K562 (cell line): ENCODE measurements around the gene MARK2. TPM values are rescaled to one million over a fixed set of nuclear protein-coding genes. Genes with fewer than 3 reads are reported as not detected.
A peak's percentile ranks its signal among the peaks of the same experiment; 100 is the strongest.

ENCODE experiments used
- ATAC-seq: fragments of 200-7000 bp; cut with Tn5 transposase; 3 replicates; pipeline ENCODE4 v1.9.1; 2020; ENCODE audit warnings: moderate library complexity
- BruUV-seq: library from RNA; stranded (reverse); fragments of 400-500 nt; replicated peaks from 2 replicates; lab custom pipeline; 2021; lab: Mats Ljungman, UMichigan
- CTCF ChIA-PET: fragments of 300-600 bp; formaldehyde crosslinking; extraction: SDS; loops from one replicate; lab custom pipeline; 2021; ENCODE audit warnings: low intra/inter-chr PET ratio; lab: Yijun Ruan, JAX
- POLR2A ChIA-PET: fragments of 300-600, 350-650 bp; sonication (Branson Sonifier 250); formaldehyde crosslinking; extraction: SDS; loops from one replicate; lab custom pipeline; 2021; ENCODE audit warnings: antibody characterized with exemption, inconsistent platforms; lab: Yijun Ruan, JAX
- DNase-seq, 4 experiments: peaks; one replicate each; pipeline versions ENCODE4 v3.0.0 to v3.0.0-alpha.2; 2011 to 2018; ENCODE audit warnings: low spot score in 3 of 4, mixed read lengths in 3 of 4; ENCODE audit errors: extremely low read depth in 1 of 4
- FAIRE-seq: peaks from 2 replicates; lab custom pipeline; 2011; peaks lifted over from hg19 to GRCh38; lab: Jason Lieb, UNC
- H2AFZ ChIP-seq: 2 replicates; pipeline ENCODE4 v1.6.0; 2011; ENCODE audit warnings: low read depth, low read length, control low read depth, inconsistent platforms
- H3K27ac ChIP-seq: fragments of 200-600 bp; 3 replicates; pipeline ENCODE4 v1.8.0; 2011; ENCODE audit warnings: low read depth, mild to moderate bottlenecking, control low read depth, inconsistent platforms, low read length, moderate library complexity, mixed read lengths; ENCODE audit errors: extremely low read depth
- H3K27me3 ChIP-seq, 2 experiments: fragments of 300-600 bp in 1 of 2; 2 replicates in 1 of 2; 3 replicates in 1 of 2; pipeline versions ENCODE4 v1.6.0 to v1.8.0; 2011; ENCODE audit warnings: inconsistent platforms in 2 of 2, low read length in 2 of 2, mild to moderate bottlenecking in 1 of 2, mixed read lengths in 1 of 2, moderate library complexity in 1 of 2; ENCODE audit not compliant: control insufficient read depth in 2 of 2, insufficient read depth in 2 of 2
- H3K36me3 ChIP-seq: fragments of 300-600 bp; 3 replicates; pipeline ENCODE4 v1.8.0; 2011; ENCODE audit warnings: mild to moderate bottlenecking, low read length, inconsistent platforms; ENCODE audit not compliant: control insufficient read depth, insufficient read depth
- H3K4me1 ChIP-seq, 2 experiments: fragments of 200-600 bp in 1 of 2; replicated peaks in 1 of 2; 2 replicates in 1 of 2; 3 replicates in 1 of 2; pipeline versions ENCODE4 v1.5.1 to v1.8.0; 2011; ENCODE audit warnings: inconsistent platforms in 2 of 2, low read length in 2 of 2, mild to moderate bottlenecking in 1 of 2, mixed read lengths in 1 of 2, moderate library complexity in 1 of 2; ENCODE audit not compliant: control insufficient read depth in 2 of 2, insufficient read depth in 2 of 2
- H3K4me2 ChIP-seq: 2 replicates; pipeline ENCODE4 v1.6.1; 2011; ENCODE audit warnings: low read length, control low read depth, inconsistent platforms, mixed read lengths; ENCODE audit not compliant: insufficient read depth
- H3K4me3 ChIP-seq: fragments of 200-600 bp; sonication (generic), shearing (Covaris generic); 2 replicates; pipeline ENCODE4 v1.5.1; 2016; ENCODE audit warnings: control low read depth, inconsistent platforms
- H3K79me2 ChIP-seq: fragments of 200-600 bp; 3 replicates; pipeline ENCODE4 v1.8.0; 2011; ENCODE audit warnings: low read length, inconsistent platforms; ENCODE audit not compliant: control insufficient read depth, insufficient read depth
- H3K9ac ChIP-seq, 2 experiments: 2 replicates each; pipeline versions ENCODE4 v1.6.0 to v1.6.1; 2011; ENCODE audit warnings: low read depth in 2 of 2, low read length in 2 of 2, control low read depth in 1 of 2, inconsistent platforms in 1 of 2, mild to moderate bottlenecking in 1 of 2, mixed read lengths in 1 of 2; ENCODE audit not compliant: insufficient read depth in 1 of 2
- H3K9me1 ChIP-seq: one replicate; pipeline ENCODE4 v1.6.0; 2011; ENCODE audit warnings: inconsistent platforms, mild to moderate bottlenecking, low read length, moderate library complexity; ENCODE audit not compliant: control insufficient read depth, insufficient read depth
- H3K9me3 ChIP-seq: replicated peaks from 2 replicates; pipeline ENCODE4 v1.5.1; 2011; ENCODE audit warnings: low read depth, low read length, inconsistent platforms; ENCODE audit not compliant: control insufficient read depth, insufficient read depth
- H4K20me1 ChIP-seq: replicated peaks from 2 replicates; pipeline ENCODE4 v1.6.1; 2011; ENCODE audit warnings: low read length, inconsistent platforms, mixed read lengths; ENCODE audit not compliant: control insufficient read depth, insufficient read depth
- CBX1 ChIP-seq: sonication (generic); IDR thresholded peaks from 2 replicates; pipeline ENCODE4 v1.6.1; 2016; ENCODE audit warnings: antibody characterized with exemption, low read depth, mild to moderate bottlenecking
- CHD2 ChIP-seq: IDR thresholded peaks from 2 replicates; pipeline ENCODE4 v1.6.1; 2011; ENCODE audit warnings: low read depth, low read length
- DMBX1 ChIP-seq: fragments of 250-450 bp; sonication (Bioruptor Pico); IDR thresholded peaks from 2 replicates; pipeline ENCODE4 v1.8.0; 2022; ENCODE audit warnings: inconsistent platforms, mild to moderate bottlenecking, moderate library complexity, borderline replicate concordance
- ELF2 ChIP-seq: fragments of 250-450 bp; sonication (Bioruptor Pico); IDR thresholded peaks from 2 replicates; pipeline ENCODE4 v1.5.0; 2021; ENCODE audit warnings: mild to moderate bottlenecking
- ELF4 ChIP-seq: fragments of 450-650 bp; formaldehyde crosslinking; IDR thresholded peaks from 2 replicates; pipeline ENCODE4 v1.4.0; 2022; ENCODE audit warnings: missing genetic modification characterization
- HCFC1 ChIP-seq: IDR thresholded peaks from 2 replicates; pipeline ENCODE4 v1.6.1; 2012; ENCODE audit warnings: low read depth, low read length, improper control_type of control experiment
- NFE2L1 ChIP-seq: fragments of 450-650 bp; IDR thresholded peaks from 2 replicates; pipeline ENCODE4 v1.6.1; 2016; ENCODE audit warnings: missing genetic modification characterization, low read depth, mild to moderate bottlenecking, missing compliant biosample characterization, moderate library complexity, borderline replicate concordance
- RCOR1 ChIP-seq, 2 experiments: IDR thresholded peaks; 2 replicates each; pipeline ENCODE4 v1.6.1; 2012; ENCODE audit warnings: low read depth in 2 of 2, low read length in 2 of 2, borderline replicate concordance in 1 of 2, improper control_type of control experiment in 1 of 2
- SIN3B ChIP-seq: fragments of 450-650 bp; IDR thresholded peaks from 2 replicates; pipeline ENCODE4 v1.6.1; 2017; ENCODE audit warnings: low read depth, mild to moderate bottlenecking, moderate library complexity
- SMAD1 ChIP-seq: fragments of 150-350 bp; IDR thresholded peaks from 2 replicates; pipeline ENCODE4 v1.6.1; 2014; ENCODE audit warnings: low read length, low read depth; ENCODE audit not compliant: partially characterized antibody
- SP2 ChIP-seq: IDR thresholded peaks from 2 replicates; pipeline ENCODE4 v1.6.1; 2011; ENCODE audit warnings: mild to moderate bottlenecking, low read depth, low read length, moderate library complexity; ENCODE audit not compliant: poor library complexity, severe bottlenecking; ENCODE audit errors: extremely low read depth
- SRF ChIP-seq, 2 experiments: fragments of 250-450, 450-650 bp in 1 of 2; sonication (Bioruptor Pico) in 1 of 2; sonication (generic) in 1 of 2; formaldehyde crosslinking; IDR thresholded peaks; 2 replicates each; pipeline versions ENCODE4 v1.5.0 to v1.5.1; 2020 to 2022; ENCODE audit warnings: mild to moderate bottlenecking in 1 of 2, missing genetic modification reagents in 1 of 2
- WHSC1 ChIP-seq: IDR thresholded peaks from one replicate; pipeline ENCODE4 v1.6.1; 2012; ENCODE audit warnings: low read length, control low read depth, inconsistent platforms
- ZNF318 ChIP-seq, 2 experiments: fragments of 450-650 bp; IDR thresholded peaks; 2 replicates each; pipeline ENCODE4 v1.6.1; 2016; ENCODE audit warnings: mild to moderate bottlenecking in 2 of 2, borderline replicate concordance in 1 of 2, low read depth in 1 of 2, moderate library complexity in 1 of 2
- WGBS: fragments of 100-300 bp; shearing (Covaris generic); methylation state at CpG from one replicate; pipeline ENCODE4 v1.1.6; 2016; ENCODE audit warnings: low coverage, mixed read lengths; ENCODE audit not compliant: insufficient coverage; ENCODE audit errors: missing lambda C conversion rate; 5-methylcytosine and 5-hydroxymethylcytosine counted together
- in situ Hi-C: fragments of 300-500 bp; cut with MboI; formaldehyde crosslinking; loops from 4 replicates; pipeline ENCODE4 v1.15.0; 2018; ENCODE audit warnings: inconsistent platforms, mixed read lengths
- intact Hi-C: fragments of 100-400 bp; cut with micrococcal nuclease; formaldehyde crosslinking; loops from 2 replicates; pipeline ENCODE4 v1.14.2; 2022
- polyA plus RNA-seq, 8 experiments: library from polyadenylated mRNA; depleted of rRNA in 4 of 8; stranded (reverse) in 5 of 8; unstranded in 3 of 8; fragments of >200 nt; fragmentation: Nextera tagmentation in 2 of 8; fragmentation: Illumina TruSeq in 1 of 8; extraction: Ambion mirVana in 2 of 8; extraction: Trizol in 1 of 8; gene quantifications; 2 replicates each; pipeline versions ENCODE4 v1.2.1 to v1.2.3, GENCODE V29; 2011 to 2014; ENCODE audit warnings: inconsistent platforms in 1 of 8, missing spikeins in 1 of 8
- total RNA-seq, 7 experiments: library from RNA; depleted of rRNA in 6 of 7; stranded (reverse); fragments of >200 nt in 6 of 7; fragmentation: Illumina TruSeq in 2 of 7; extraction: Trizol in 2 of 7; gene quantifications; 2 replicates each; pipeline versions ENCODE4 v1.2.1 to v1.2.3, GENCODE V29; 2011 to 2021; ENCODE audit warnings: low replicate concordance in 1 of 7

Gene MARK2
- total and polyA plus RNA-seq, 9 of the 15 experiments (the other 6 are each of a cell fraction or from before 2014, with no cell fraction given) = 0.32 to 43.5 (median 15.1) TPM

- Histone ChIP-seq H3K9me1 (no peaks in the 10 kb centered on the region), H2AFZ (no peak overlapping the region), H3K9me3 (0 out of 2 replicates have a peak, but pooled peaks cover 4% of the 10 kb centered on the region), H3K9ac (no peak overlapping the region), H4K20me1 (no peaks in the 10 kb centered on the region), H3K27ac (no peak overlapping the region), H3K79me2 (no peaks in the 10 kb centered on the region), H3K27me3 (peaks cover 4% of the 10 kb centered on the region in 2 experiments; a peak in 2 of 5 replicates), H3K4me3 (no peak overlapping the region), H3K36me3 (no peaks in the 10 kb centered on the region), H3K4me2 (no peak overlapping the region), H3K4me1 (no peaks in the 10 kb centered on the region; a peak in 1 of 5 replicates)
- in situ Hi-C loops (no loop called here), intact Hi-C loops (no loop called here)
- FAIRE-seq (no peak), DNase-seq (no peak), ATAC-seq (no peak)
- BruUV-seq = no TSS peak
- ChIA-PET POLR2A (no interaction called here), CTCF (interaction anchor here (0.7 kb wide), 1 partner anchor 888 kb away, joined by 3 read pairs; no protein-coding TSS in a partner anchor)
- 26% methylated on average over 6 of the region's 6 CpGs for WGBS
- TF ChIP-seq SRF (CRISPR knock-in tag; IDR thresholded peaks at IDR 0.05) = peak in 1 of 2 experiments; percentile 77; a peak in 1 of 4 replicates
- TF ChIP-seq WHSC1 = no peak
- TF ChIP-seq HCFC1 = no peak
- no peak for TF ChIP-seq CHD2
- no peak for TF ChIP-seq DMBX1
- no peak for TF ChIP-seq SP2
- TF ChIP-seq ZNF318 (IDR thresholded peaks at IDR 0.05; ENCODE audit: borderline replicate concordance in 1 of 2, low read depth in 1 of 2) = 0 out of 4 replicates have a peak, but pooled peaks of 1 of the 2 experiments have one; percentile 21
- TF ChIP-seq ELF2 = no peak
- no peak for TF ChIP-seq SMAD1
- TF ChIP-seq RCOR1 (IDR thresholded peaks at IDR 0.05; ENCODE audit: borderline replicate concordance in 1 of 2, low read depth in 2 of 2, low read length in 2 of 2) = no peak
- peak; percentile 76; the same call in 1 of the 2 replicates for TF ChIP-seq CBX1
- no peak for TF ChIP-seq NFE2L1 (tag)
- TF ChIP-seq SIN3B = no peak
- no peak for TF ChIP-seq ELF4
Observed at GRCh38 chr11:63791495-63792167, 47.3 kb upstream of the MARK2 start.
